PFSK-1 (cell line): ENCODE results near the gene MAML2.

Source experiments
- FOXP2 ChIP-seq: optimal IDR thresholded peaks from 2 replicates; pipeline ENCODE3; 2011; ENCODE audit warnings: borderline replicate concordance, control low read depth, inconsistent platforms; ENCODE audit not compliant: insufficient read depth; ENCODE audit errors: extremely low read length, extremely low read depth
- POLR2AphosphoS5 ChIP-seq: IDR thresholded peaks from 2 replicates; pipeline ENCODE4 v1.6.1; 2012; ENCODE audit warnings: low read depth, mild to moderate bottlenecking, control low read depth, low read length, moderate library complexity
- SIN3A ChIP-seq: IDR thresholded peaks from 2 replicates; pipeline ENCODE4 v1.6.1; 2012; ENCODE audit warnings: mild to moderate bottlenecking, low read length, moderate library complexity, borderline replicate concordance; ENCODE audit not compliant: insufficient read depth
- TAF1 ChIP-seq: IDR thresholded peaks from 2 replicates; pipeline ENCODE4 v1.6.1; 2012; ENCODE audit warnings: low read length, control low read depth, borderline replicate concordance; ENCODE audit not compliant: insufficient read depth
- TF ChIP-seq, protein P1 (sequence below), 2 experiments: IDR thresholded peaks; 2 replicates each; pipeline versions ENCODE4 v1.6.1 to v1.8.0; 2011 to 2012; ENCODE audit warnings: low read depth in 2 of 2, low read length in 2 of 2, control low read depth in 1 of 2, inconsistent platforms in 1 of 2, mild to moderate bottlenecking in 1 of 2, moderate library complexity in 1 of 2; ENCODE audit not compliant: insufficient read depth in 1 of 2

MAML2 gene

DNA sequence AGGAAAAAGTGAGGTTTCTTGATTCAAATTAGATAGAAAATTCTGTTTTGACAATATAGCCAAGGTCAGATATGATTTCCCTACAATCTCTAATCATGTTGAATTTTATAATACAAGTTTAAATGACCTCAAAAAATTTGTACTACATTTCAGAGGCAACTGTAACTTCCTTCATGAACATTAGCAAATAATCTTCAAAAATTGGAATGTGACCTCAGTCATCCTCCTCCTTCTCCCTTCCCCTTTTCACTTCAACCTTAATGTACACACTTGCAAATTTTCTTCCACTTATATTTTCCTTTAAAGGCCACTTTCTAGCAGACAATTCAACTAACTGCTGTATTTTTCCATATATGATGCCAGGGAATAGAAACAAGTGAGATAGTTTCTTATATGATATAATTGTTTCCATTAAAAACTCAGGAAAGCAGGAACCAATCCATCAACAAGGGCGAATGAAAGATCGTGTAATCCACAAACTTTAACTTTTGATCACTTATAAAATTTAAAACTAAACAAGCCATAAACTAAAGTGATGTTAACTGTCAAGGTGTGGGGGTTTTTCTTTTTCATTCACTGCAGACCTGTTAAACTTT lies 60.3 kb downstream of the MAML2 start:
- TF ChIP-seq, protein P1, sequence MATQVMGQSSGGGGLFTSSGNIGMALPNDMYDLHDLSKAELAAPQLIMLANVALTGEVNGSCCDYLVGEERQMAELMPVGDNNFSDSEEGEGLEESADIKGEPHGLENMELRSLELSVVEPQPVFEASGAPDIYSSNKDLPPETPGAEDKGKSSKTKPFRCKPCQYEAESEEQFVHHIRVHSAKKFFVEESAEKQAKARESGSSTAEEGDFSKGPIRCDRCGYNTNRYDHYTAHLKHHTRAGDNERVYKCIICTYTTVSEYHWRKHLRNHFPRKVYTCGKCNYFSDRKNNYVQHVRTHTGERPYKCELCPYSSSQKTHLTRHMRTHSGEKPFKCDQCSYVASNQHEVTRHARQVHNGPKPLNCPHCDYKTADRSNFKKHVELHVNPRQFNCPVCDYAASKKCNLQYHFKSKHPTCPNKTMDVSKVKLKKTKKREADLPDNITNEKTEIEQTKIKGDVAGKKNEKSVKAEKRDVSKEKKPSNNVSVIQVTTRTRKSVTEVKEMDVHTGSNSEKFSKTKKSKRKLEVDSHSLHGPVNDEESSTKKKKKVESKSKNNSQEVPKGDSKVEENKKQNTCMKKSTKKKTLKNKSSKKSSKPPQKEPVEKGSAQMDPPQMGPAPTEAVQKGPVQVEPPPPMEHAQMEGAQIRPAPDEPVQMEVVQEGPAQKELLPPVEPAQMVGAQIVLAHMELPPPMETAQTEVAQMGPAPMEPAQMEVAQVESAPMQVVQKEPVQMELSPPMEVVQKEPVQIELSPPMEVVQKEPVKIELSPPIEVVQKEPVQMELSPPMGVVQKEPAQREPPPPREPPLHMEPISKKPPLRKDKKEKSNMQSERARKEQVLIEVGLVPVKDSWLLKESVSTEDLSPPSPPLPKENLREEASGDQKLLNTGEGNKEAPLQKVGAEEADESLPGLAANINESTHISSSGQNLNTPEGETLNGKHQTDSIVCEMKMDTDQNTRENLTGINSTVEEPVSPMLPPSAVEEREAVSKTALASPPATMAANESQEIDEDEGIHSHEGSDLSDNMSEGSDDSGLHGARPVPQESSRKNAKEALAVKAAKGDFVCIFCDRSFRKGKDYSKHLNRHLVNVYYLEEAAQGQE (IDR thresholded peaks at IDR 0.05; ENCODE audit: insufficient read depth in 1 of 2, low read depth in 2 of 2, low read length in 2 of 2): no peak
- TF ChIP-seq POLR2AphosphoS5 (no peak), SIN3A (no peak), TAF1 (no peak), FOXP2 (no peak)

DNA sequence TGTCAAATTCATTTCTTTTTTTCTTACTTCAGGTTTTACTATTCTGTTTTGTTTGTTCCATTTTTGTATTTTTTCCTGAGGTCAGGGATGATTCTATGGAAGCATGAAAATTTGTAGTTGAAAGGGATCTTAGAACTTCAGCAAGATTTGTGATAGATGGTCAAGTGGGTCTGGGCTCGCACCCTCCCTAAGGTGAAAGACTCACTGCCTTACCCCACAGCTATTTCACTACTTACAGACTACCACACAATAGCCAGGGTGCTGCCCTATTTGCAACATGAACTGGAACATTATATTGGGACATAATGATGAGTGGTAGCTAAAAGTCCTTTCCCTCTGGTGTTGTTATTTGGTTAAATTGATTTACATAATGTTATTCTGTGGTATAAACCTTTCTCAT lies 62.6 kb downstream of the MAML2 start:
- TF ChIP-seq, protein P1 (IDR thresholded peaks at IDR 0.05; ENCODE audit: insufficient read depth in 1 of 2, low read depth in 2 of 2, low read length in 2 of 2): no peak
- TF ChIP-seq POLR2AphosphoS5 (no peak), SIN3A (no peak), FOXP2 (no peak), TAF1 (no peak)

DNA sequence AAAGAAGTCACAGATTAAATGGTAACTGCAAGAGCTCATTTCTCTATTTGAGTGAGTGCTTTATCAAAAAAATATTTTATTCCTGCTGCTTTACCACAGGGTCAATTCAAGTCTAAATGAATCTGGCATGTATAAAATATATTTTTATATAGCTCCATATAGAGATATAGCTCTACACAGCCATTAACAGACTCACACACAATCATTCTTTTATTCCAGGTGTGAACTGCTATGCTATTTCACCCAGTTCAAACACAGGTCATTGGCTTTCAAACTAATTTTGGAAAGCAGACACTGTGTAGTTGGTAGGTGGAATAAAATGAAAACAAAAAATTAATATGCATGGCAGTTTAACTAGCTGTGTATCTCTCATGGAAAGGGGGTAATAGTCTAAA lies 63.1 kb downstream of the MAML2 start:
- TF ChIP-seq SIN3A (no peak), POLR2AphosphoS5 (no peak), TAF1 (no peak)

DNA sequence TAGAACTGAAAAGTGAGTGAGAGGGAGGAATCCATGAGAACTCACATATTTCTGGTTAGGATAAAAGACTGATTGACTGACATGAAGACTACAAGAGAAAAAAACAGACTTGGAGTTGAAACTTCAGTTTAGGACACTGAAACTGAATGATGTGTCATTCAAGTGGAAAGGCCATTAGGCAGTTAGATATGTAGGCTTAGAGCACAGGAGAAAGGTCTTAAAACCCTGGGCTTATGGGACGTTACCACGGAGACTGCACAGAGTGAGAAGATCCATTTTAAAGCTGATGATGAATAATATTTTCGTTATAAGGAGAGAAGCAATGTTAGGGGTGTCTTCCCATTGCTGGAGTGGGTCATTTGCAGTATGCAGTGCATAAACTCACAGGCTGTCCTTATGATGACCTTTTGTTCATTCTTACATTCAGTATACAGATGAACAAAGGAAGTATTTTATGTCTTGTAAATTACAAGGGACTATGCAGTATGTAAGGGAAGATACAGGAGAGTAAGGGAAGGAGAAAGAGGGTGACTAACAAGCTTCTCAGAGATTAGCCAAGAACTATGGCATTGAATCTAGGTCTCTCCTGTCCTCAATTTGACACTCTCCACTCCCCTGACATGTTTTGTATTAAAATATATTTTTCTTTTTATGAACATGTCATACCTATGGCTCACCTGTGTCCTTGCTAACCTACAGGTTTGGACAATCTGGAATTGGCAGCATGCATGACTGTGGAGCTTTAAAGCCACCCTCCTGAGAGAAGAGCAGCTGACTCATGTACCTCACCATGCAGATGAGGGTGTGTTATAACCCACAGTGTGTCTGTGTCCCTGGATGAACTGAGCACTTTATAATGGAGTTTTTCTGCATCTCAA lies 63.7 kb downstream of the MAML2 start:
- no peak for TF ChIP-seq SIN3A
- no peak for TF ChIP-seq POLR2AphosphoS5
- no peak for TF ChIP-seq TAF1
- no peak for TF ChIP-seq FOXP2
- TF ChIP-seq, protein P1 (IDR thresholded peaks at IDR 0.05; ENCODE audit: insufficient read depth in 1 of 2, low read depth in 2 of 2, low read length in 2 of 2): no peak

GRCh38 chr11:96278039-96278897 lies 64.7 kb downstream of the MAML2 start:
- TF ChIP-seq TAF1: no peak
- no peak for TF ChIP-seq POLR2AphosphoS5
- TF ChIP-seq, protein P1 (IDR thresholded peaks at IDR 0.05; ENCODE audit: insufficient read depth in 1 of 2, low read depth in 2 of 2, low read length in 2 of 2): no peak
- TF ChIP-seq SIN3A: no peak
- TF ChIP-seq FOXP2: no peak
